Dedifferentiated amniotic fluid mesenchymal stem cell (primary cell): ENCODE results near the gene TOP2B.

Experiments
- DNase-seq: peaks from one replicate; pipeline ENCODE4 v3.0.0-alpha.2; 2016; ENCODE audit errors: extremely low spot score

TOP2B gene

DNA sequence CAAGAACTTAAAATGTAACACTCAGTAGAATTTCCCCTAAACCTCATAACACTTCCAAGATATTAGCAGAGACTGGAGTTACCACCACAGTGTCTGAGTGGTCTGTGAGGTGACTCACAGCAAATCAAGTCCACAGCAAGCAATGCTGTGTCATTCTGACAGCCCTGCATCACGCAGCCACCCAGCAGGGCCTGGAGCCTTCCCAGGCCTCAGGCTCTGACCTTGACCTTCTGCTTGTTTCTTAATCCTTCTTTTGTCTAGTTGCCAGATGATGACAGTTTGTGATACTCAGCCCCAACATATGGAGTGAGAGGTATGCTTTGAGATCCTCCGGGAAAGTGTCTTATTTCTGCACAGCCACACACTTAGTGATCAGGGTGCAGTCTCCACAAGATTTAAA is 82.5 kb downstream of the TOP2B start:
- DNase-seq, result no peak

DNA sequence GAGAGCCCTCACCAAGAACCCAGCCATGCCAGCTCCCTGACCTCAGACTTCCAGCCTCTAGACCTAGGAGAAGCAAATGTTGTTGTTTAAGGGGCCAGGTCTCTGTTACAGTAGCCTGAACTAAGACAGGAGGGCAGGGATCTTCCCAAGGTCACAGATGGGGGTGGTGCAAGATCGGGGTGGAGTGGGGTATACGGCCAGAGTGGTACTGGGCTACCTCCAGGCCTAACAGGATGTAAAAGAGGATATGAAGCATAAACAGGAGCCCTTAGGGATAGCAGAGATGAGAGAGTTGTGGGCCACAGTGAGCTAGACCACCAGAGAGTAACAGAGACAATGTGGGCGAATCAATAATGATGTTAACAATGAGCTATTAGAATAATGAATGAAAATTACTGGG is 82.9 kb downstream of the TOP2B start:
- DNase-seq, result no peak

DNA sequence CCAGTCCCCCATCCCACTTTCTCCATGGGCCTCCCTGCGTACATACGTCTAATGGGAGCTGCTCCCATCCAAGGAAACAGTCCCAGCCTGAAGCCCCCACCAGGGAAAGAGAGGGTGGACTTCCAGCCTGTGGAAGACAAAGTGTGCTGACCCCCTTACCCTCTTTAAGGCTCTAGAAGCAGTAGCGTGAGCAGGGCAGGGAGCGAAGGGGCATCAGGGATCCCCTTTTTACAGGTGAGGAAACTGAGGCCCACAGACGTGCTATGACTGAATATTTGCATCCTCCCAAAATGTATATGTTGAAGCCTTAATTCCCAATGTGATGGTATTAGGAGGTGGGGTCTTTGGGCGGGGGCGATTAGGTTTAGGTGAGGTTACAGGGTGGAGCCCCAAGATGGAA is 83.4 kb downstream of the TOP2B start:
- DNase-seq, result no peak

DNA sequence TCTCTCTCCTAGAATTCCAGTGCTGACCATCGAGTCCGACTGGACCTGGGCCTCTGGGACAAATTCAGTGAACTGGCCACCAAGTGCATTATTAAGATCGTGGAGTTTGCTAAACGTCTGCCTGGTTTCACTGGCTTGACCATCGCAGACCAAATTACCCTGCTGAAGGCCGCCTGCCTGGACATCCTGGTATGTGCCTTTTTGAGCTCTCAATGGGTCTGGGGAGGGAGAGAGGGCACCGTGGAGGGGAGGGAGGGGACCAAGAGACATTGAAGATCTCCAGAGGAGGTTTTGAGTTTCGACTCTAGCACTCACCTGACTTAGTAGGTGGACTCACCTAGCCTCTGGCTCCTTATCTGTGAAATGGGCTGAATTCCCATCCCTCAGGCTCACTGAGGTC is 84.2 kb downstream of the TOP2B start:
- no peak for DNase-seq

DNA sequence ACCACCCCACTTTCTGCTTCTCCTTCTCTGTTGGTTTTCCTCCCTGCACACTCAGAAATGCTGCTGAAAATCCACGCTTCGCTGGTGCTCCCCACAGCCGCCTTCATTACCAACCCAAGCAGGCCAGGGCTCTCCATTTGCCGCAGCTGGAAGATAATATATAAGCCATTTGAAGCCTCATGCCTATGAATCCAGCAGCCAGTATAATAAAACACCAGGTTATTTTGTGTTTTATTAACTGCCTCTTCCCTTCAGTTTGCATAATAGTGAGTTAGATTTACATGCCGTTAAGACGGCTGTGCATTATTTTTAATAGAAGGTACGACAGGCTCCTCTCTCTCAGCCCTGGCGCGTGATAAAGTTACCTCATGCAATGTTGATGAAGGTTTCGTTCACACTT is 86.6 kb downstream of the TOP2B start:
- no peak for DNase-seq

DNA sequence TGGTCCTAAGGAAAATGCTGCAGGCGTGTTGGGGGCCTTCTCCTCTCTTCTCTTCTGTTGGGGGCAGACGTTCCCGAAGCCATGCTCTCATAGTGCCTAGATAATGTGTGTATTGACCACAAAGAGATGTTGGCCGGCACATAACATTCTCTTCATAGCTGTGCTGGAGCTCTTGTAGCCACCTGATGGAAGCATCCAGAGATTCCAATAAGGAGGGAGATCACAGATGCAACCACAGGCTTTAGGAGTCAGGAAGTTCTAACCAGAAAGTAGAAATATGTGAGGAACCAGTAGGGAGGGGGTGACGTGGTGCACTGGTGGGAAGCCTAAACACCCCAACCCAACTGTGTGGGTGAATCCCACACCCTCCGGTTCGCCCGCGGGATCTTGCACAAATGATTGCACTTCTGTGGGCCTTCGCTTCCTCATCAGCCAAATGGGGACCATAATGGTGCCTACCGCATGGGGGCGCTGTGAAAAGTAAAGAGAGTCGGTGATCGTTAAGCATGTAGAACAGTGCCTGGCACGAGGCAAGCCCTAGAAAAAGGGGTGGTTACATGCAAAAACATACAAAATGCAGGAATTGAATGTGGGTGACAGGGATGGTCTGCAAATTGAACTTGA is 87.8 kb downstream of the TOP2B start:
- DNase-seq, result no peak

DNA sequence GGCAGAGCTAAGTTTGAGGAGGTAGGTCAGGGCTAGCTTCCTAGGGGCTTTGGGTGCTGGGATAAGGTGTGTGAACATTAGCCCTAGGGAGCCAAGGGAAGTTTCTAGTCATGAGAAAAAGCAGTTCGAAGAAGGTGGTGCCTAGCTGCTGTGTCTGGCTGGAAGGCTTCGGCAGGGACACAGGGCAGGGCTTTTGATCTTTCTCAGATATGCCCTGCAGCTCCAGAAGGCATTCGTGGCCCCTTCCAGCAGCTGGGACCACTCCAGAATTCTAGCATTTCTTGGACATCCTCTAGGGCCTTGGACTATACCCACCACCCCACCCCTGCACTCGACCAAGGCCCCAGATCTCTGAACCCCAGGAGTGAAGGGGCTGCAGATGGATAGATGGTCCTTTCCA is 88.6 kb downstream of the TOP2B start:
- DNase-seq, result no peak

DNA sequence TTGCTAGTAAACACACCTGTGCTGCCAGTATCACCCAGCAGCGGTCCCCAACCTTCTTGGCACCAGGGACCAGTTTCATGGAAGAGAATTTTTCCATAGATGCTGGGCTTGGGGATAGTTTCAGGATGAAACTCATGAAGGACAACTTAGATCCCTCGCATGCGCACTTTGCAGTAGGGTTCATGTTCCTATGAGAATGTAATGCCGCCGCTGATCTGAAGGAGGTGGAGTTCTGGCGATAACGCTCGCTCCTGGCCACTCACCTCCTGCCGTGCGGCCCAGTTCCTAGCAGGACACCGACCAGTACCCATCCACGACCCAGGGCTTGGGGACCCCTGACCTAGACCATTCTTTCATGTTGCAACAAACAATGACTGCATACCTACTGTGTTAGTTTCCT is 89.7 kb downstream of the TOP2B start:
- no peak for DNase-seq

DNA sequence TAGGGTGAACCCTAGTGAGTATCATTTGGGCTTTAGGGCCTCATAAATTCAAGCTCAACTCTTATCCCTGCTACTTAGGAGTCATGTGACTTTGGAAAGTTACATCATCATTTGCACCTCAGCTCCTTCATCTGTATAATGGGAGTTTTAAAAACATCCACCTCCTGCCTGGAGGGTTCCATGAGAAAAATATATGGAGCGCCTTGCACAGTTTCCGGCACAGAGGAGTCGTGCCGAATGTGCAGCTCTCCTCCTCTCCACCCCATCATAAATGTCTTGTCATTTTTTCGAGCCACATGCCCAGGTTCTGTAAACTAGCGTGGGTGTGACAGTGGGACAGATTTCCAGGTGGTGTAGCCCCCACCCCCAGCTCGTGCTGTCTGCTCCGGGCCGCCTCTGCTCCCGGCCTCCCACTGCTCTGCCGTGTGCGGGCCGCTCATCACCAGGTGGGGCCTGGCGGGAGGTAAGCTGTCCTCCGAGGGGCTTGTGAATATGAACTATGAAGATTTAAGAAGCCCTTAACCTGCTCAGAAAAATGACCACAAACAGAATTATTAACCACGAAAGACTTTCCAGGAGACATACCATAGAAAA is 90.4 kb downstream of the TOP2B start:
- DNase-seq, result no peak

DNA sequence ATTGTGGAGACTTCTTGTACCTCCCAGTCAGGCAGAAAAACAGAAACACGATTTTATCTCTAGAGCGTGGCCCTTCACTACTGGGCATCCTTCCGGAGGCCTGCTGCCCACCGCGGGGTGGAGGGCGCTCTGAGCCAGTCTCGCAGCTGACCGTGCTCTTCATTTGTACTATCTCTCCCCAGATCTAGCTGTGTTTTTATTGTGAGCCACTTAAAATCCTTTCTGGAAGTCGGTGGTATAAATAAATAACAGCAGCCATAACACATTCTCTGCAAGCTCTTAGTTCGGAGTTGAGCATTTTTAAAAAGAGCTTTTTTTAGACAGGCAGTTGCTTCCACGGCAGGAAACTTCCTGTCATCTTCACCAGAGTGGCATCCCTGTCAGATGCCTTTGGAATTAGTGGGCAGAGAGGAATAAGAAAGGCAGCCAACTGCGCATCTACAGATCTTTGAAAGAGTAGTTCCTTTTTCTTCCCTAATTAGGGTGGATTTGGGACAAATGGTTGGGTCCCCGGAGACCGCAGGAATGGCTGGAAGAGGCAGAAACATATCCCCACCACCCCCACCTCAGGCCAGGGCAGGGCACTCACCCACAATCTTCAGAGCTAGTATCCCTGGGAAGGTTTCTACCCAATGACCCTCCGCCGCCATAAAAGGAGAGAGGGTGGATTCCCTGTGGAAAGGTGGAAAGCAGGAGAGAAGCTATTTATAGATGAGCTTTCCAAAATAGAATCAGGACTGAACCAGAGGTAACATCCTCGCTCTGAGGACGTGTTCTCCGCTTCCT is 91.1 kb downstream of the TOP2B start:
- peak; percentile 49 for DNase-seq

DNA sequence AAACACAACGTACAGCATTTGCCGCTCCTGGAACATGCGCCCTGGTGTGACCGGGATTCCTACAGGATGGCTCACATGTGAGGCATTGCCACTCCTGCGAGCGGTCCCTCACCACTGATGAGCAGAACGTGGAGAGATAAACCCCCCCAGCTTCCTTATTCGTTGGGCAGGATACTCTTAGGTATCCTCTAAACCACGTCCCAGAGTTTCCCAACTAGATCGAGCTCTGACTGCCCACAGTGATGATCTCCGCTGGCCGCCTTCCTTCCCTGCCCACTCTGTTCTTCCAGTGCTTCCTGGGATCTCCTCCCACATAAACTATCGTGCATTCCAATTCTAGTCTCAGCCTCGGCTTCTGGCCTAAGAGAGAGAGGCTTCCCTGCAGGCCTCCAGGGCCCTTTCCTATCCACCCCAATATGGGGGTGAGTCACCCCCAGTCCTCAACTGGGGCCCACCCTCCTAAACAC is 91.8 kb downstream of the TOP2B start:
- no peak for DNase-seq

DNA sequence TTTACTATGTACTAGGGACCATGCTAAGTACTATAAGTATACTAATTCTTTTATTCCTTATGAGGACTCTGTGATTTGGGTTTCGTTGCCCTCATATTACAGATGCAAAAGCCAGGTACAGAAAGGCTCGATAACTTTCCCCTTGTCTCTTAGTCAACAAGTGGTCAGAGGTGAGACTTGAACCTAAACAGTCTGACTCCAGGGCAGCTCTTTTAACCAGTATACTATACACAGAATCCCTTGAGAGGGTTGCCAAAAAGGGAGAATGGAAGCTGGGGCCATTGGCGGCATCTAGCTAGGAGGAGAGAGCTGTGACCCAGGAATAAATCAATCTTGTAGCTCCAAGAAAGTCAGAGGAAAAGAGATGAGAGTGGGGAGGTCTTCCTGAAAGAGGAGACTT is 92.4 kb downstream of the TOP2B start:
- DNase-seq, result no peak

DNA sequence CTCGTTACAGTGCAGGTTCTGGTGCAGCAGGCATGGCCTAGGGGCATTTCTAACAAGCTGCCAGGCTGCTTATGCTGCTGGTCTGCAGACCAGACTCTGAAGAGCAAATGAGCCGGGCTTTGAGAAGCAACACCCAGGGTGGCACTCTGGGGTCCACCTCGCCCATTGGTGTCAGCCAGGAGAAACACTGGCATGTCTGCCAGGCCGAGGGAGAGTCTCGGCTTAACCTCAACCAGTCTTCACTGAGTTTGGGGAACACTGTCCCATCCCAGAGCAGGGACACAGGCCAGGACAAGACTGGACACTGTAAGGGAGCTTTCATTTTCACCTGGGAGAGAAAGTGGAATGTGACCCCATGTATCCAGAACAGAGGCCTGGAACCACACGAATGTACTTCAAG is 93.4 kb downstream of the TOP2B start:
- no peak for DNase-seq

DNA sequence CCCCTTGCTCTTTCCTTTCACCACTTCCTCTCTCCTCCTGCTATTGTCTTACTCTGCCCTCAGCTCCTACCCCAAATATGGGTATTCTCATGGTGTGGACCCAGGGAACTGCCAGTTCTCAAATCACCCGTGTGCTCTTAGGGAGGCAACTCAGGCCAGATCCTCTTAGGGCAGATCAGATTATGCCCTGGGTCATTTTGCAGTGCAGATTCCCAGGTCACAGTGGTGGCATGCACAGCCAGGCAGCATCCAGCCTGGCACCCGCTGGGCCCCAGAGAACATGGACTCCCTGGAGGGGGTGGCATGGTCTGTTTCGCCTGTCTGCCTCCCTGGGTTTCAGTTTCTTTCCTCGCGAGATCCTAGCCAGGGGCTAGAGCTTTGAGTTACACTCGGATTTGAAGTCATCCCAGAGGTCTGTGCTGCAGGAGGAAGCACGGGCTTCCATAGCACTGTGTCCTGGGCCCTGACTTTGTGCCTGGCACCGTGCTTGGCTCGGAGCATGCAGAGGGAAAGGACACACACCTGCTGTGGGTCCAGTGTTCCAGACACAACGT is 96.1 kb downstream of the TOP2B start:
- no peak for DNase-seq

DNA sequence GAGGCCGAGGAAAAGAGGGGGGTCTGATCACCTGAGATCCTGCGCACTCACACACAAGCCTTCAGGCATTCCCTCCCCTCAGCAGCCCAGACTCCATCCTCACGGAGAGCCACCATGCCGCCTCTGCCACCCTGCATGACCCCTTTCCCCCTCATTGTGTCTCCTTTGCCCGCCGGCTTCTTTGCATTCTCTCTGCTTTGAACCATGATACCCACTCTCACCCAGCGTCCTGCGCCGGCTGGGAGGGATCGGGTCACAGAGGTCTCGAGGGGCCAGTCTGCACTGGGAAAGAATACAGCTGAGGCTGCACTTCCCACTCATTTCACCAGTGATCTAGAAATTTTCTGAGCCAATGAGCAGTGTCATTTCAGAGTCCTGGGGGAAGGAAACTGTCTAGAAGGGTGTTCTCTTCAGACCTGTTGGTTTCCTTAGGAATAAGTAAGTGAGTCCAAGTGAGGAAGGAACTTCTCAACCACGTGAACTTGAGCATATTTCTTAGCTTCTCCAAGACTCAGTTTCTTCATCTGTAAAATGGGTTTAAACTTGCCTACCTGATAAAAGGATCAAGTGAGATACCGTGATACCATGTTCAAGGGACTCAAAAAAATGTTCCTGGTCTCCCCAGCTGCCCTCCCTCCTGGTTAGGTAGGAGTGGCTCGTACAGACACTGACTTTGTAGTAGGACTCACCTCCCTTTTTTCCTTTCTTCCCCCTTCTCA is 96.7 kb downstream of the TOP2B start:
- no peak for DNase-seq

DNA sequence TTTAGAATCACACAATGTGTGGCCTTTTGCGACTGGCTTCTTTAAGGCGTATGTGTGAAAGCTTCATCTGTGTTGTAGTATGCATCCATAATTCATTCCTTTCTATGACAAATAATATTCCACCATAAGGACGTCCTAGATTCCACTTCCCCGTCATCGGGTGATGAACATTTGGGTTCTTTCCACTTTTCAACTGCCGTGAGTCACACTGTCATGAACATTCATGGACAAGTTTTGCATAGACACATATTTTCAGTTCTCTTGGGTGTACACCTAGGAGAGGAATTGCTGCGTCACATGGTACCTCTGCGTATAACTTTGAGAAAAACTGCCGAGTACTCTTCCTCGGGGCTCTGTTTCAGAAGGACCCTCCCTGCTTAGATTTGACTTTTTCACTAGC is 97.3 kb downstream of the TOP2B start:
- DNase-seq, result no peak

DNA sequence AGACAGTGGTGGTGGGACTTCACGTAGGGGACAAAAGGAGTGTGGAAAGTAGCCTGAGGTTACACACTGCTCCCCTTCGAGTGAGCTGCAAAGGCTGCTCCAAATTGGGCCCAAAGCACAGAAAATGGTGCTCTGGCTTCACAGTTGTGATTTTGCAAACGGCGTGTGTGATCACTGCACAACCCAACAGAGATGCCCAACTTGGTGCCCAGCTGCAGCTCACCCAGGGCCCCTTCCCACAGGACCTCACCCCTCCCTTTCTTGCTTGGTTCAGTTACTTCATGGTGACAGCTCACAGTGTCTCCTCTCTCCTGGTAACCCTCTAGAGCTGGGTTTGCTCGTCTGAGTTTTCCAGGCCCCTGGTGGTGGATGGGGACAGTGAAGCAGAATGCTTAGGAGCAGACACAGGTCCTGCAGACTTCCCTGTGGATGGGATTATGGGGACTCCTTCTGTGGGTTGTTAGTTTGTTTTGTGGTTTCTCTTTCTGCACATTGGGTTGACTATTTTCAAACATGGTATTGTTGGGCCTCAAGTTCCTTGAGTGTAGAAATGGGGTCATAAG is 98.3 kb downstream of the TOP2B start:
- no peak for DNase-seq

DNA sequence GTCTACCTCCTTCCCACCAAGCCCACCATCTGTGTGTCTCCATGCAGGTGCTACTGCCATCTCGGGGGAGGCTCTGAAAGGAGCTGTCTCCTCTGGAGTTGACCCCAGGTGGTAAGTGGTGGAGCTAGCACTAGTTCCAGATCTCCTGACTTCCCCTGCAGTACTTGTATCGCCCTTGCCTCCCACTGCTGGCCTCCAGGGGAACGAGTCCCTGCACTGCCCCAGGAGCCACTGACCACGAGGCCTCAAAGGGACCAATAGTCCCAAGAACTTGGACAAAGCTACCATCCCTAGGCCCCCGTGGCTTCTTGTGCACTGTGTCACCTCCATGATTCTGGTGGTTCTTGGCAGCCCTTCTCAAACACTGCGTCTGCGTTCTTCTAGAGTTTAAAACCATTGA is 98.9 kb downstream of the TOP2B start:
- no peak for DNase-seq

DNA sequence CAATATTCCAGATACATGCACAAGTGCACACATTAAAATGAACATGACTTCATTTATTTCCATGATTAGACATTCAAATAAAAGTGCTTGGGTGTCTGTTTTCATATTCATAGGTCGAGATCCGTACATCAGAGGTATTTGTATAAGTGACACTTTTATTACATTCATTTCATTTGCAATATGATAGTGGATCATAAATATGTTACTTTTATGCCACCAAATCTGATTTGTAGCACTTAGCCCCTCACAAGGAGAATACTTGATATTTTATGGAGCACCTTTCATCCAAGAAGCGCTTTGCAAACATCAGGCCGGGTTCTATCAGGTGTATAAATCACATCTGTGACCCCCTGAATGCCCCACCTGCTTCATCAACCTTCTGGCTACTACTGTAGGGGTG is 100.6 kb downstream of the TOP2B start:
- DNase-seq, result no peak

DNA sequence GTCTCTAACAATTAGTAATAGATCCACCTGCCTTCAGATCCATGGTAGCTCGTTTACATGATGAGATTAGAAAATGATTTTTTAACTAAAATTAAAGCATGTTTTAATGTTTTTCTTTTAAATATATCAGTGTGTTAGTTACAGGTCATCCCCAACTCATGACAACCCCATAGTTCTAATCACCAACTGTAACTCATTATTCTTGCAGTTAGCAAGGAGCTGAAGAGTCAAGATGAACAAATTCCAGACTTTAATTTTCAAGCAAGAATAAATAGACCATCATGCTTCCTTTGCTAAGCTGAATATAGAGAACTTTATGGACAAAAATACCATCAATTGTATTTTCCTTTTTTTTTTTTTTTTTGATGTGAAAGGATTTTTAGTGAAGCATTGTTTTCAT is 101.1 kb downstream of the TOP2B start:
- no peak for DNase-seq

DNA sequence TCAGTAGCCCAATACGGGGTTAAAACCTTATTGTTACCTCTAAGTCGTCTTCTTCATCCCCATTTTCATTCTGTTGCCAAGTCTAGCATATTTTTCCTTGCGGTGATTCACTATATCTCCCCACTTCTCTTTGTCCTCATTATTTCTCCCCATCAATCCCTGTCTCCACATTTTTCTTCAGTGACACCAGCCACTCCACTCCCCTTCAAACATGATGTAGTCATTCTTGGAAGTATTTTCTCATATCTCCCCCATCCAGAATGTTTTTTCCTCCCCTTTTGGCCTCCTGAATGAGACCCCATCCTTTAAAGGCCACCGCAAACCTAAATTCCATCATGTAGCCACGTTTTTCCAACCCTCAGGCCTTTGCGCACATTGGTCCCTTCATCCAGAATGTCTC is 105.9 kb downstream of the TOP2B start:
- no peak for DNase-seq

DNA sequence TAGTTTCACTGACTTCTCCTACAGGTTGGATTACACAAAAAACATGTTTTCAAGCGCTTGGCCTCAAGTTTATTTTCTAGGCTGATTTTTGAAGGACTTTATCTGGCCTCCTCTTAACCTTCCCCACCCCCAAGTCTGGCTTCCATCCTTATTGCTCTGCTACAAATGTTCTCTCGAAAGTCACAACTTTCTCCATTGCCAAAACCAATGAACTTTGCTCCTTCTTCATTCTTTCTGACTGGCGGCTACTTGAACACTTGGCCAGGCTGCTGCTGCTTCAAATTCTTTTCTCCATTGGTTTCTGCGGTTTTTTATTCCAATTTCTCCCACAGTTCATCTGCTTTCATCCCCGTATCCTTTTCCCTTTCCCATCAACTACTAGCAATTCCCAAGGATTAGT is 106.6 kb downstream of the TOP2B start:
- DNase-seq, result no peak
